Kidney epithelial cell (primary cell): ENCODE results near the gene LYZ. TPM values are rescaled to one million over a fixed set of nuclear protein-coding genes. Genes with fewer than 3 reads are reported as not detected.

Experiments used
- DNase-seq: peaks from one replicate; pipeline ENCODE4 v3.0.0-alpha.2; 2010; ENCODE audit warnings: low read depth
- H3K27me3 ChIP-seq: 2 replicates; pipeline ENCODE4 v1.6.0; 2011; ENCODE audit warnings: low read length; ENCODE audit not compliant: control insufficient read depth, insufficient read depth
- H3K36me3 ChIP-seq: 2 replicates; pipeline ENCODE4 v1.5.1; 2011; ENCODE audit warnings: low read length; ENCODE audit not compliant: control insufficient read depth, insufficient read depth
- H3K4me3 ChIP-seq: 2 replicates; pipeline ENCODE4 v1.5.1; 2011; ENCODE audit warnings: low read depth, mild to moderate bottlenecking, control low read depth, low read length
- total RNA-seq: library from RNA; depleted of rRNA; stranded (reverse); fragments of >200 nt; gene quantifications from 2 replicates; pipeline ENCODE4 v1.2.3, GENCODE V29; 2015
- TF ChIP-seq, protein P1 (sequence below): IDR thresholded peaks from 2 replicates; pipeline ENCODE4 v1.5.1; 2011; ENCODE audit warnings: mild to moderate bottlenecking, moderate library complexity, low read length, control low read depth, inconsistent platforms; ENCODE audit not compliant: insufficient read depth, poor library complexity, severe bottlenecking

The LYZ gene
- total RNA-seq, 1 donor from 2014 or later: 0.08 TPM

DNA sequence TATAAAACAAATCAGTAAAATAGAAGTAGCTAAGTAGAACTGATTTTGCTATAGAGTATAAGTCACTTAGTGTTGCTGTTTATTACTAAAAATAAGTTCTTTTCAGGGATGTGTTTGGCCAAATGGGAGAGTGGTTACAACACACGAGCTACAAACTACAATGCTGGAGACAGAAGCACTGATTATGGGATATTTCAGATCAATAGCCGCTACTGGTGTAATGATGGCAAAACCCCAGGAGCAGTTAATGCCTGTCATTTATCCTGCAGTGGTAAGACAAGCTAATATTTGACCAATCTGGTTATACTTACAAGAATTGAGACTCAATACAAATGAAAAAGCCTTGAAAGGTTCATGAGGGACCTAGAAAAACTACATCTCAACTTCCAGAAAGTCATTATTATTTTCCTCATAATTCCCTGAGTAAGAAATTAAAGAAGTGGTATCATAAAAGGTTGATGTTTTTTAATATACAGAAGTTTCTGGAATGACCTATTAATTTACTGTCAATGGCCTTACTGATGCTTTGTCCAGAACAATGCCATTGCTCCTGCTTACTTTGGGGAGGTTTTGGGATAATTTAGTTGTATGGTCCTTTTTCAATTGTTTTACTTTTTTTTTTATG, 1.9 kb downstream of the LYZ start:
- no peak for DNase-seq
- no peaks in the 10 kb centered on the region for H3K36me3 ChIP-seq
- H3K27me3 ChIP-seq: no peaks in the 10 kb centered on the region
- TF ChIP-seq, protein P1, sequence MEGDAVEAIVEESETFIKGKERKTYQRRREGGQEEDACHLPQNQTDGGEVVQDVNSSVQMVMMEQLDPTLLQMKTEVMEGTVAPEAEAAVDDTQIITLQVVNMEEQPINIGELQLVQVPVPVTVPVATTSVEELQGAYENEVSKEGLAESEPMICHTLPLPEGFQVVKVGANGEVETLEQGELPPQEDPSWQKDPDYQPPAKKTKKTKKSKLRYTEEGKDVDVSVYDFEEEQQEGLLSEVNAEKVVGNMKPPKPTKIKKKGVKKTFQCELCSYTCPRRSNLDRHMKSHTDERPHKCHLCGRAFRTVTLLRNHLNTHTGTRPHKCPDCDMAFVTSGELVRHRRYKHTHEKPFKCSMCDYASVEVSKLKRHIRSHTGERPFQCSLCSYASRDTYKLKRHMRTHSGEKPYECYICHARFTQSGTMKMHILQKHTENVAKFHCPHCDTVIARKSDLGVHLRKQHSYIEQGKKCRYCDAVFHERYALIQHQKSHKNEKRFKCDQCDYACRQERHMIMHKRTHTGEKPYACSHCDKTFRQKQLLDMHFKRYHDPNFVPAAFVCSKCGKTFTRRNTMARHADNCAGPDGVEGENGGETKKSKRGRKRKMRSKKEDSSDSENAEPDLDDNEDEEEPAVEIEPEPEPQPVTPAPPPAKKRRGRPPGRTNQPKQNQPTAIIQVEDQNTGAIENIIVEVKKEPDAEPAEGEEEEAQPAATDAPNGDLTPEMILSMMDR: no peak
- H3K4me3 ChIP-seq: no peak overlapping the region

DNA sequence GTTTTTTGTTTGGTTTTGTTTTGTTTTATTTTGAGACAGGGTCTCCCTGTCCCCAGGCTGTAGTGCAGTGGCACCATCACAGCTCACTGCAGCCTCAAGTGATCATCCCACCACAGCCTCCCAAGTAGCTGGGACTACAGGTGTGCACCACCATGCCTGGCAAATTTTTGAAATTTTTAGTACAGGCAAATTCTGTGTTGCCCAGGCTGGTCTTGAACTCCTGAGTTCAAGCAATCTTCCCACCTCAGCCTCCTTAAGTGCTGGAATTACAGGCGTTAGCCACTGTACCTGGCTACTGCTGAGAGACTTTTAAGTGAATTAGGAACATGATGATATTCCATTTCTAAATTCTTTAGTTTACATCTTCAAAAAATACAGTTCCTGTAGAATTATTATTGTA, 2.6 kb downstream of the LYZ start:
- no peak for DNase-seq
- no peaks in the 10 kb centered on the region for H3K36me3 ChIP-seq
- H3K27me3 ChIP-seq: no peaks in the 10 kb centered on the region
- no peak overlapping the region for H3K4me3 ChIP-seq
- TF ChIP-seq, protein P1: no peak

DNA sequence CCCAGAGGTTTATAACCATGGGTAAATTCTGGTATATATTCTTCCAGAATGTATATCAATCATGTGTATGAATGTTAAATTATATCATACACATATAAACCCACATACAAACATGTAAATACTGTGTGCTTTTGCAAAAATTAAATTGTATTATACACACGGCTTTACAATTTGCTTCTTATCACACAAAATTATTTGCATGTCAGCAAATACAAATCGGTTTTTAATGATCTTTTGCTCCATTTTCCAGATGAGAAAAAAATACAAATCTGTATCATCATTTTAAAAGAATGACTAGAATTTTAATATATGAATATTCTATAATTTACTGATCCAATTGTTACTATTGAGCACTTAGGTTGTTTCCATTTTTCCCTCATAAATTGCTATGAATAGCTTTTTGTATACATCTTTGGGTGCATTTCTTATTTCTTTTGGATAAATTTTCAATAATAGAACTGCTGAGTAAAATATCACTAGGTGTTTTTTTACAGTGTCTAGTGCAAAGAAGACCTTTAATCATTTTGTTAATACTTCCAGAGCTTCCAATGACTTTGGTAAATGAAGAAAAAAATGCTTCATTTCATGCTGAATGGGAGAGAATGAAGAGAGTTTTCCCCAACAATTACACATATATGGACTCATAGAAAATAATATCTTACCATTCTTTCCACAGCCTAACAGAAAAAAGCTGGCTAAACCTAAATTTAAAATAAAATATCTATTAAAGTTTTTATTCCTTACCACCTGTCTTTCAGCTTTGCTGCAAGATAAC, 3.5 kb downstream of the LYZ start:
- no peak overlapping the region for H3K4me3 ChIP-seq
- TF ChIP-seq, protein P1: no peak
- no peaks in the 10 kb centered on the region for H3K27me3 ChIP-seq
- H3K36me3 ChIP-seq: no peaks in the 10 kb centered on the region
- DNase-seq: no peak

DNA sequence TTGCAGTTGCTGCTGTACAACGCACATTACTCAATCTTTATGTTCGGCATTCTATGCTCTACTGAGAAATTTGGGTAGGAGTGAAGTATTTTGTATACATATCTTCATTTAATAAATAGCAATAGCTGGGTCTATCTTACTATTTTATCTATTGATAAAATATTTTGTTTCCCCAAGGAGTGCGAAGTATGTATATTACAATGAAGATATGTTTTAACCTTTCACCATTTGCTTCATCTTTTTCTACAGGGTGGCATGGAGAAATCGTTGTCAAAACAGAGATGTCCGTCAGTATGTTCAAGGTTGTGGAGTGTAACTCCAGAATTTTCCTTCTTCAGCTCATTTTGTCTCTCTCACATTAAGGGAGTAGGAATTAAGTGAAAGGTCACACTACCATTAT, 4.7 kb downstream of the LYZ start:
- Histone ChIP-seq H3K27me3 (no peaks in the 10 kb centered on the region), H3K4me3 (no peak overlapping the region), H3K36me3 (no peaks in the 10 kb centered on the region)
- no peak for DNase-seq
- TF ChIP-seq, protein P1: no peak

DNA sequence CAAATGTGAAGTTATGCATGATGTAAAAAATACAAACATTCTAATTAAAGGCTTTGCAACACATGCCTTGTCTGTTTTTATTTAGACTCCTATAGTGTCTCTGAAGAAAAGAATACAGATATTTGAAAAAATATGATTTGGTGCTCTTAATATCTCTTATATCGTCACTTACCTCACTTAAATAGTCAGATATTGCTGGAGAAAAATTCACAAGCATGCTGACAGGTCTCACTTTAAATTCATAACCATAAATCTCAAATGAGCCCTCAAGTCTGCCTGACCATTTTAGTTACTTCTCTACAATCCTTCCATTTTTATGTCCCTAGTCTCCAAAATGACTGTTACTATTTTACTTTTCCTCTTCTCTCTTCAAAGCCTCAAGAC, 6.0 kb downstream of the LYZ start:
- no peaks in the 10 kb centered on the region for H3K36me3 ChIP-seq
- H3K4me3 ChIP-seq: no peak overlapping the region
- TF ChIP-seq, protein P1: no peak
- no peaks in the 10 kb centered on the region for H3K27me3 ChIP-seq
- no peak for DNase-seq
